MM.1S (cell line): ENCODE measurements around the gene MYH14.

ENCODE experiments used
- DNase-seq: peaks from one replicate; pipeline ENCODE4 v3.0.0-alpha.2; 2015
- H2AFZ ChIP-seq: fragments of 300-600 bp; sonication (generic); 2 replicates; pipeline ENCODE4 v1.6.0; 2016; ENCODE audit warnings: antibody characterized with exemption, low read length
- H3F3A ChIP-seq: fragments of 300-600 bp; sonication (generic); 2 replicates; pipeline ENCODE4 v1.6.1; 2016; ENCODE audit warnings: mild to moderate bottlenecking, antibody characterized with exemption, low read length, moderate library complexity, mixed read lengths; ENCODE audit not compliant: insufficient read depth
- H3K27ac ChIP-seq: fragments of 300-600 bp; sonication (generic); 2 replicates; pipeline ENCODE4 v1.5.1; 2016; ENCODE audit warnings: mild to moderate bottlenecking, low read length
- H3K27me3 ChIP-seq: fragments of 300-600 bp; sonication (generic); replicated peaks from 2 replicates; pipeline ENCODE4 v1.6.0; 2016; ENCODE audit warnings: low read length; ENCODE audit not compliant: insufficient read depth
- H3K36me3 ChIP-seq: fragments of 300-600 bp; sonication (generic); replicated peaks from 2 replicates; pipeline ENCODE4 v1.6.1; 2016; ENCODE audit warnings: mild to moderate bottlenecking, low read length, mixed read lengths; ENCODE audit not compliant: insufficient read depth
- H3K4me1 ChIP-seq: fragments of 300-600 bp; sonication (generic); 2 replicates; pipeline ENCODE4 v1.6.1; 2016; ENCODE audit warnings: low read length, mixed read lengths
- H3K4me2 ChIP-seq: fragments of 300-600 bp; sonication (generic); 2 replicates; pipeline ENCODE4 v1.6.0; 2016; ENCODE audit warnings: low read depth, low read length
- H3K4me3 ChIP-seq: fragments of 300-600 bp; sonication (generic); 2 replicates; pipeline ENCODE4 v1.5.1; 2016; ENCODE audit warnings: low read length, mixed read lengths
- H3K79me2 ChIP-seq: fragments of 300-600 bp; sonication (generic); 2 replicates; pipeline ENCODE4 v1.6.1; 2016; ENCODE audit warnings: mixed run types, low read length, mixed read lengths
- H3K9ac ChIP-seq: fragments of 300-600 bp; sonication (generic); 2 replicates; pipeline ENCODE4 v1.6.1; 2016; ENCODE audit warnings: low read length, mixed read lengths
- H3K9me2 ChIP-seq: fragments of 300-600 bp; sonication (generic); replicated peaks from 2 replicates; pipeline ENCODE4 v1.6.1; 2016; ENCODE audit warnings: mild to moderate bottlenecking, low read length, mixed read lengths; ENCODE audit not compliant: insufficient read depth
- H3K9me3 ChIP-seq: fragments of 300-600 bp; sonication (generic); replicated peaks from 2 replicates; pipeline ENCODE4 v1.6.1; 2016; ENCODE audit warnings: mild to moderate bottlenecking, low read length, mixed read lengths; ENCODE audit not compliant: insufficient read depth
- H4K20me1 ChIP-seq: fragments of 300-600 bp; sonication (generic); 2 replicates; pipeline ENCODE4 v1.6.1; 2016; ENCODE audit warnings: mild to moderate bottlenecking, low read length, moderate library complexity, mixed read lengths; ENCODE audit not compliant: insufficient read depth
- CTCF ChIP-seq: fragments of 300-600 bp; sonication (generic); IDR thresholded peaks from 2 replicates; pipeline ENCODE4 v1.5.1; 2016; ENCODE audit warnings: antibody characterized with exemption, low read length, mixed read lengths
- EZH2 ChIP-seq: fragments of 300-600 bp; sonication (generic); optimal IDR thresholded peaks from 2 replicates; pipeline ENCODE3; 2017; ENCODE audit warnings: low read depth, mild to moderate bottlenecking, antibody characterized with exemption, low read length, mixed read lengths
- EZH2phosphoT487 ChIP-seq: fragments of 300-600 bp; sonication (generic); IDR thresholded peaks from 2 replicates; pipeline ENCODE4 v1.6.1; 2018; ENCODE audit warnings: antibody characterized with exemption, low read length

MYH14 gene

GRCh38 chr19:50231821-50232220 lies 28.4 kb downstream of the MYH14 start:
- Histone ChIP-seq H2AFZ (no peak overlapping the region), H3K4me1 (no peaks in the 10 kb centered on the region), H3K4me2 (no peak overlapping the region), H3K9me2 (no peaks in the 10 kb centered on the region), H3K27me3 (peaks cover 40% of the 10 kb centered on the region), H3K9ac (no peak overlapping the region), H3K36me3 (no peaks in the 10 kb centered on the region), H3K9me3 (no peaks in the 10 kb centered on the region), H3K79me2 (no peaks in the 10 kb centered on the region), H3K4me3 (no peak overlapping the region), H4K20me1 (no peaks in the 10 kb centered on the region), H3F3A (no peaks in the 10 kb centered on the region), H3K27ac (no peak overlapping the region)
- no peak for DNase-seq
- TF ChIP-seq EZH2phosphoT487 = no peak
- TF ChIP-seq CTCF = no peak
- TF ChIP-seq EZH2 = no peak

GRCh38 chr19:50232600-50232999 lies 29.2 kb downstream of the MYH14 start:
- no peaks in the 10 kb centered on the region for H3K4me1 ChIP-seq
- H3K27ac ChIP-seq = no peak overlapping the region
- H4K20me1 ChIP-seq = no peaks in the 10 kb centered on the region
- H2AFZ ChIP-seq = no peak overlapping the region
- TF ChIP-seq CTCF (no peak), EZH2 (no peak), EZH2phosphoT487 (no peak)
- peaks cover 44% of the 10 kb centered on the region for H3K27me3 ChIP-seq
- no peak overlapping the region for H3K9ac ChIP-seq
- no peaks in the 10 kb centered on the region for H3K9me2 ChIP-seq
- H3K4me3 ChIP-seq = no peak overlapping the region
- no peaks in the 10 kb centered on the region for H3K79me2 ChIP-seq
- H3K4me2 ChIP-seq = no peak overlapping the region
- H3F3A ChIP-seq = no peaks in the 10 kb centered on the region
- H3K36me3 ChIP-seq = no peaks in the 10 kb centered on the region
- no peak for DNase-seq
- no peaks in the 10 kb centered on the region for H3K9me3 ChIP-seq

- Histone ChIP-seq H3K9me2 (no peaks in the 10 kb centered on the region), H3K27ac (no peak overlapping the region), H3K36me3 (no peaks in the 10 kb centered on the region), H3K4me3 (no peak overlapping the region), H3K79me2 (no peaks in the 10 kb centered on the region), H3K9ac (no peak overlapping the region), H3F3A (no peaks in the 10 kb centered on the region), H4K20me1 (no peaks in the 10 kb centered on the region), H3K4me1 (no peaks in the 10 kb centered on the region), H3K9me3 (no peaks in the 10 kb centered on the region), H3K27me3 (peaks cover 52% of the 10 kb centered on the region), H2AFZ (no peak overlapping the region), H3K4me2 (no peak overlapping the region)
- no peak for TF ChIP-seq CTCF
- no peak for TF ChIP-seq EZH2
- no peak for TF ChIP-seq EZH2phosphoT487
- no peak for DNase-seq
Observed at GRCh38 chr19:50233308-50233910, 30.0 kb downstream of the MYH14 start.
